Medulla oblongata (tissue), 1 donor: ENCODE measurements around the gene POU5F1.

Experiments used
- DNase-seq: peaks from one replicate; pipeline ENCODE4 v3.0.0-alpha.2; 2015; ENCODE audit errors: extremely low spot score

The POU5F1 gene

DNA sequence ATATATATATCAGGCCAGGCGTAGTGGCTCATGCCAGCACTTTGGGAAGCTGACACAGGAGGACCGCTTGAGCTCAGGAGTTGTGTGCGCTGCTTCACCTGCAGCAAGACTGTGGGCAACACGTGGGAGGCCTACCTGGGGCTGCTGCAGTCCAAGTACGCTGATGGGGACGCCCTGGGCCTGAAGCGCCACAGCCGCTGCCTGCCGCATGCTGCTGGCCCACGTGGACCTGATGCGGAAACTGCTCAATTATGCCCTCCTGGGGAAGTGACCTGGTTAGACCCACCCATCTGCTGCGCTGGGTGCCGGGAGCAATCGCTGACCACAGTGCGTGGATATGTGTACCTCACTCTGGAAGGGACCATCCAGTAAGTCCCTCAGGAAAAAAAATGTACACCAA, 29.8 kb downstream of the POU5F1 start:
- no peak for DNase-seq

DNA sequence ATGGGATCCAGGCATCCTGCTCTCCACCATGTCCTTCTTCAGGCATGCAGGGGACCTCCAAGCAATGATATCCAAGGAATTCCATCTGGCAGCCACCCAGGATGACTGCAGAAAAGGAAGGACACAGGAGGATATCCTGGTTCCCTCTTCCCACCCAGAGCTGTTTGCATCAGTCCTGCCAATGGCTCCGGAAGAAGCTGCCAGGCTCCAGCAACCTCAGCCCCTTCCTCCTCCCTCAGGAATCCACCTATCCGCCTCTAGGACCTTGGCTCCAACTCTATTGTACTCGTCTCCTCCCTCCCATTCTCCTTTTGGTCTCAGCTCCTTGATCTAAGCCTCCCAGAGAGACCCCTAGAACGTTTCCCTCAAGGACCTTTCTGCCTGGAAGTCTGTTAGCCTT, 30.9 kb downstream of the POU5F1 start:
- no peak for DNase-seq

DNA sequence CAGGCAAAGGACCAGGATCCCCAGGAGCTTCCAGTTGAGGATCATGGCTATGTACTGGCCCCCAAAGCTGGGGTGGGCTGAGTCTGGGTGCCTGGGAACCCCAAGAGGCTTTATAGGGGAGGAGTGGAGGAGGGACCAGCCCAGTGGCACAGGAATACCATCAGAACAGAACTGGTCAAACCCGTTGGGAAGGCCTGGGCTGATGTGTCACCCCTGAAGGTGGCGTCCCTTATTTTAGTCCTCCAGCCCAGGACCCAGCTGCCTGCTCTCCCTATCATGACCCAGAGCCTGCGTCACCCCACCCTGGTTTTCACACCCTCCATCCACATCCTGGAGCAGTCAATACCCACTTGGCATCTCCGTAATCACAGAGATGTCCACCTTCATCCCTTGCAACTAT, 31.5 kb downstream of the POU5F1 start, which contains the start of gene PSORS1C2:
PSORS1C2 (minus strand) TSS at position 85 of the 400 bp plus-strand sequence; CDS start at position 45, 40 bp downstream.
- DNase-seq, result no peak

DNA sequence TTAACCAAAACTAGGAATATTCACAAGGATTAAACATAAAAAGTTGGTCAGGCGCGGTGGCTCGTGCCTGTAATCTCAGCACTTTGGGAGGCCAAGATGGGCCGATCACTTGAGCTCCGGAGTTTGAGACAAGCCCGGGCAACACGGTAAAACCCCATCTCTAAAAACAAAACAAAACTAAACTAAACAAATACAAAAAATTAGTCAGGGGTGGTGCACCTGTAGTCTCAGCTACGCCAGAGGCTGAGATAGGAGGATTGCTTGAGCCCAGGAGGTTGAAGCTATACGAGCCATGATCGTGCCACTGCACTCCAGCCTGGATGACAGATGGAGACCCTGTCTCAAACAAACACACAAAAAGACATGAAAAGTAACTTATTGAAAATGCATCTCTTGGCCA, 34.8 kb downstream of the POU5F1 start:
- no peak for DNase-seq

DNA sequence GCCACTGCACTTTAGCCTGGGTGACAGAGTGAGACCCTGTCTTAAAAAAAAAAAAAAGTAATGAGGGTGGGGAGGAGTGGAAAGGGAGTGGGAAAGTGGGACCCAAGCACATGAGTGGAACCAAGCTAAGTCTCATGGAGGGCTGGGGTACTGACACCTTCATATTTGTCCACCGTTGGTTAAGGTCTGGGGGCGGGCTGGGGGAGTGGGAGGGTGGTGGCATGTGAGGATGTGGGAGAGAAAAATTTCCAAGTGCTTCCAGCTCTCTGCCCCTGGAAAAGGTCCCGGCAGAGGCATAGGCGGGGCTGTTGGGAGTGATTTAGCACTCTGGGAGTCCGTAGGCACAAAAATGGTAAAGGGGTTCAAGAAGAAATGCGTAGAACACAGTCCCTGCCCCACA, 37.7 kb downstream of the POU5F1 start:
- no peak for DNase-seq

DNA sequence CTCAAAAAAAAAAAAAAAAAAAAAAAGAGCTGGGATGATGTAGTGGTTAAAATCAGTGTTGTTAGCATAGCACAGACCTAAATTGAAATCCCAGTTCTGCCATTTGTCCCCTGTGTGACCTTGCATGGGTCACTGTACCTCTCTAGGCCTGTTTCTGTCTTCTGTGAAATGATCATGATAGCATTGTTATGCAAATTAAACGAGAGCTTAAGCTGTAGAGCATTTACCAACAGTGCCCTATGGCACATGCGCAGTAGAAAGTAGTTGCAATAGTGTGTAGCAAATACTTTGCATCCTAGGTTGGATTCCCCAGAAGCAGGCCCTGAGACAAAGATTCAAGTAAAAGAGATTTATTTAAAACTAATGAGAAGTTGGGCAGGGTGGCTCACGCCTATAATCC, 38.9 kb downstream of the POU5F1 start:
- no peak for DNase-seq

DNA sequence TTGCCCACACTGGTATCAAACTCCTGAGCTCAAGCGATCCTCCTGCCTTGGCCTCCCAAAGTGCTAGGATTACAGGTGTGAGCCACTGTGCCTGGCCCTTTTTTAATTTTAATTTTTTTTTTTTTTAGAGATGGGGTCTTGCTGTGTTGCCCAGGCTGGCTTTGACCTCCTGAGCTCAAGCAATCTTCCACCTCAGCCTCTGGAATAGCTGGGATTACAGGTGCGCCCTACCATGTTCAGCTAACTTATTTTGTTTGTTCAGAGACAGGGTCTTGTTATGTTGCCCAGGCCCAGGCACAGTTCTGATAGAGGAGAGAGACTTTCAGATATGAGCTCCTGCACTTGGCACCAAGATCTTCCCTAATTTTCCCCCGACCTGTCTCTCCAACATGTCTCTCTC, 39.7 kb downstream of the POU5F1 start:
- no peak for DNase-seq

DNA sequence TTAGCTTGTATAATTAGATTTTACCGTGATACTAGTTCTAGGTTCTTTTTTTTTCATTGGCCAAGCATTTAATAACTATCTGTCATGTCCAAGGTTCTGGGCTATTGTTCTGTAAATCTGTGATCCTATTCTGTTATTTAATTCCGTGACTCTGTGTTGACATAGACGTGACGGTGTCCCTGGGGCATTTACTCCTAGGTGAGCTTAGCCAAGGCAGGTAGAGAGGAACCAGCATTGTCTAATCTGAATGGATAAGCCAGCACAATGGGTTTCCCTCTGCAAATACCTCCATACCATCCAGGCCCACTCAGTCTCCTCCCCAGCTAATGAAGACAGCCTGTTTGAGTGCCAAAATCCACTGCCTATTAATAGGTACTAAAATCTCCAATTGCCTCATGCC, 41.4 kb downstream of the POU5F1 start:
- DNase-seq, result no peak

DNA sequence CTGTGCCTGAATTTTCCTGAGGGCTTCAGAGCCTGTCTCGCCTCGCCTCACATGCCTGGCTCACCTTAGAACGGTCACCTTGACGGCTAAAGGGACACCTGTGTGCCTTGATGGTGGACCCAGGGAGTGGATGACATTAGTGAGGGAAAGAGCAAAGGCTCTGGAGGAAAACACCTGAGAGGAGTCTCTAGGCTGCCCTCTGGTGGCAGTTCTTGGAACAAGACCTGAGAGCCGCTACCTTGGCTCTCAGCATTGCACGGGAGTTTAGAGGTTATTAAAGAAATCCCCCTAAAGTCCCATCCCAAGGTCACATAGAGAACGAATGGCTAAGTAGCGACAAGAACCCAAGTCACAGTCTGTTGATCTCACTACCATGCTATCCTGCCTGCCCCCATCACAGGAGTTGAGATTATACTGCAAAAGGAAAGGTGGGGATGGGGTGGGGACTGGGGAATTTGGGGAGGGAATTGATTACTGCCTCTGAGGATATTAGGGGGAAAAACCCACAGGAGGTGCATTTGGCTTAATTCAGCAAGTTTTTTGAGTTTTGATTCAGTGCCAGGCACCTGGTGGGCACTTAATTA, 42.3 kb downstream of the POU5F1 start:
- DNase-seq, result peak; percentile 61

DNA sequence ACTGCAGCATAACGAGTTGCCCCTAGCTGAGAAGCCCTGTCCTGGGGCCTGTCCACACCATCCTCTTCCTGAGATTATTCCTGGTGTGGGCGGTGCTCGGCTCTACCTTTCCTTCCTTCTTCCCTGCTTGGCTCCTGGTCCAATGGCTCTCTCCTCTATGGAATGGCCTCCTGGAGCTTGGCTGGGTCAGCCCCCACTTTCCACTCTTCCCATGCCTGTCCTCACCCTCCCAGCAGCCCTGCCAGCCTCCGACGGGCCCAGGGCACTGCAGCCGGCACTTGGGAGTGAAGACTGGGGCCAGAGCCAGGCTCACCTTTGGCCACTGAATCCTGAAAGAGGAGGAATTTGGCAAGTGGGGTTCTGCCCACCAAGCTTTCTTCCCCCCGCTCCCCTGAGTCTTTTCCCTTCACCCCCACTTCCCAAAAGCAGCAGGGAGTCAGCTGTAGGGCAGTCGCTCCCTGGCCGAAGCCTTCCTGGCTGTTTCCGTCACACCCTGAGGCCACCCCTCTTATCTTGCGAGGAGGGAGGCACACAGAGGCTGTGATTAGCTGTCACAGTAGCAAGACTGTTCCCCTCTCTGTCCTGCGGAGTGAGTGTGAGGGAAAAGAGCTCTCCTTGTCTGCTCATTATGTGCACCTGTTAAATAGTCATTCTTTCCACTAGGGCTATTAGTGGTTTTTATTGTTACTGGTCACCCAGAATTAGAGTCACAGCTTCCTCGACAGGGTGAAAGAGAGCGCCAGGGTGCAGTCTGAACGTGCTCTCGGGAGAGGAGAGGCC, 43.9 kb downstream of the POU5F1 start:
- DNase-seq, result no peak

DNA sequence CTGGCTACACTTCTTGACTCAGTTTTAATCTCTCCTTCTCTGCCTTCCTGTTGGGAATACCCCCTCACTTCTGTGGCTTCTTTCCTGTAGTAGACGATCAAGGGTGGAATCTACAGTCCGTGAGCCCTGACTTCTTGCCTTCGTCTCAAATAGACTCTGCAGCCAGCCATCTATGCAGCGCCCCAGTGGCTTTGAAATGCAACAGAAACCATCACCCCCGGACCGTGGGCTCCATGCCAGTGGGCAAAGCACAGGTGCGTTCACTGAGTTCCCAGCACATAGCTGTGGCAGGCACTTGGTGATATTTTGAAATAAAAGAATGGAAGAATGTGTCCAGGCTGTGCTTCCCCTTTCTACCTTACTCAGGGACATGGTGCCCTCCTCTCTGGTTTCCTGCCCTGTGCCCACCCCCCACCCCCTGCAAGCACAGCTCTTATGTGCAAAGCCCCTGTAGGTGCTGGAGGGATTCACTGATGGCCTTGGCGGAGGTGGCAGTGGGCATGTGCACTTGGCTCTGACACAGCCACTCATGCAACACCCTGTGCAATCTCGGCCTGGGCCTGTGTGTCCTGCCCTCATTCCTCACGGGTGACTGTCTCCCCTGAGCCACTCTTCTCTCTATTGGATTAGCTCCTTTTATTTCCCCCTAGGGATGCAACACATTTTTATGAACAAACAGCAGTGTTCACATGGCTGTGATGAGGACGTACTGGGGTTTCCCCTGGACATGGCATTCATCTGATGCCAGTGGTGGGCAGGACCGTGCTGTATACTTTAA, 44.7 kb downstream of the POU5F1 start:
- no peak for DNase-seq

DNA sequence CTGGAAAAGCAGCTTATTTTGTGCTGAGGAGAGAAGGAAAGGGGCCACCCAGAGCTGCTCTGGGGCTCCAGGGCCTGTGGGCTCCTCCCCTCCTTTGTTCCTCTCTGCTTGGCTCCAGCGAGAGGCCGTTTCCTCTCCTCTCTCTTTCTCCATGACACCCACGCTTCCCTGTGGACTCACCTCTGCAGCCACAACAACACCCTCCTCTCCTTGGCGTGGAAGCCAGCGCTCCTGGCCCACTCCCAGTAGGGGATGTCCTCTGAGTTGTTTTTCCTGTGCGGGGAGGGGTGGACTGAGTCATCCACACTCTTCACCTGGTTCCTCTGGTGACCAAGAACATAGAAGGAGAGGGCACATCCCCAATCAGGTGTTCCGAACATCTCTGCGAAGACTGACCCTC, 45.3 kb downstream of the POU5F1 start:
- DNase-seq, result no peak

DNA sequence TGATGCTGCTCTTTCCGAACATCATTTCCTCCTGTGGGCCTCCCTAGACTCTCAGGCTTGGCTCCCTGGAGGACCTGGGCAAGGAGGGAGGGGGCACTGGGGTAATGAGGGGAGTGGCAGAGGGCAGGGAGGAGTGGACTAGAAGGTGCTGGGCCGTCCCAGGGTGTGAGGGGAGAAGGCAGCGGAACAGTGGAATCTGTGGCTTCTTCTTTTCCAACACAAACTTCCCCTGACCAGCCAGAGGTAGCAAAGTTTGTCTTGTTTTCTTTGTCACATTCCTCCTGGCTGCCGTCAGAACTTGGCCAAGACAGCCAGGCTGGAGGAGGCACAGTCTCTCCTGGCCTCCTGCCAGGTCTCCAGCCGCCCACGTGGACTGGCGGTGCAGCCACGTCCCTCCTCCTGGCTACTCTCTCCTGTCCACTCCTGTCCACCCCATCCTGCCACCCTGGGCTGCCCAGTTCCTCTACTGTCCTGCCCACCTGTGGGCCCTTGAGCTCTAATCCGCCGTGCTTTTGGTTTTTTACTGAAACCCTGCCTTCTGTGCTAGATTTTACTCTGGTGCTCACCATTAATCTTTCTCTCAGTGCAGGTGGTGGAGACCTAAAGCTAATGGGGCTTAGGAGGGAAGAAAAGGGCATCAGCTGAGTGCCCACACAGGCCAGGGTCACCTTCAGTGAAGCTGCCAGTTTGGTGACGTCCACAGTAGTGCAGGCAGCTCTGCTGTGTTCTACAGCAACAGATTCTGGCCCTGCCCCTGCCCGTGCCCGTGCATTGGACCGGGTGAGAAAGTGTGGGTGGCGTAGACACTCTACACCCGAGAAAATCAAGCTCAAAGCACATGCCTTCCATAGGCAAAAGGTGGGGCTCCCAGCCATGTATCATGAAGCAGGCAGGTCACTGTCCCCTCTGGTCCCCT, 47.4 kb downstream of the POU5F1 start:
- DNase-seq, result peak; percentile 61

DNA sequence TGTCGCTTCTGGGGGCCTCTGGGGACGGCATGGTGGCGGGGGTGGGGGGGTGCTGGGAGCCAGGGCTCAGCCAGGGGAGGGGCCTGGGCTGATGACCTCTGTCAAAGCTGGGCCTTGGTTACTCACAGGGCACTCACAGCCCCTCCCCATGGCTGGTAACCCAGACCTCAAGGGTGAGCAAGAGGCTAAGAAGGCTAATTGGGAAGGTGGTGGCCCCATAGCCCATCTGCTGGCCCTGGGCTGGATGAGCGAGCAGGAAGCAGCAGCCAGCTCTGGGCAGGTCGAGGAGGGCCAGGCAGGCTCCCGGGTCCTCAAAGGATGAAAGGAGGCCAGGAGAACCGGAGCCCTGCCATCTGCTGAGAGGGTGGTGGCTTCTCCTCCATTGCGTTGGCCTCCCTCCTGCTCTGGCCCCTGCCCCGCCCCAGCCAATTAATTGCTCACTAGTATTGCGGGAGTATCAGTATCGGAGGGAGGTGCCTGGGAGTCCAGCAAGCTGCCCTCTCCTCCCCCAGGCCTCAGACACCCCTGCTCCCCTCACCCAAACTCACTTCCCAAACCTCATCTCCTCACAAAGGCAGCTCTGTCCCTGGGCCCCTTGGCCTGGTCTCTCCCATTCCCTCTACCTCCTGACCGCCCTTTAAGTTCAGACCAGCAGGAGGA, 49.2 kb downstream of the POU5F1 start:
- DNase-seq, result no peak

DNA sequence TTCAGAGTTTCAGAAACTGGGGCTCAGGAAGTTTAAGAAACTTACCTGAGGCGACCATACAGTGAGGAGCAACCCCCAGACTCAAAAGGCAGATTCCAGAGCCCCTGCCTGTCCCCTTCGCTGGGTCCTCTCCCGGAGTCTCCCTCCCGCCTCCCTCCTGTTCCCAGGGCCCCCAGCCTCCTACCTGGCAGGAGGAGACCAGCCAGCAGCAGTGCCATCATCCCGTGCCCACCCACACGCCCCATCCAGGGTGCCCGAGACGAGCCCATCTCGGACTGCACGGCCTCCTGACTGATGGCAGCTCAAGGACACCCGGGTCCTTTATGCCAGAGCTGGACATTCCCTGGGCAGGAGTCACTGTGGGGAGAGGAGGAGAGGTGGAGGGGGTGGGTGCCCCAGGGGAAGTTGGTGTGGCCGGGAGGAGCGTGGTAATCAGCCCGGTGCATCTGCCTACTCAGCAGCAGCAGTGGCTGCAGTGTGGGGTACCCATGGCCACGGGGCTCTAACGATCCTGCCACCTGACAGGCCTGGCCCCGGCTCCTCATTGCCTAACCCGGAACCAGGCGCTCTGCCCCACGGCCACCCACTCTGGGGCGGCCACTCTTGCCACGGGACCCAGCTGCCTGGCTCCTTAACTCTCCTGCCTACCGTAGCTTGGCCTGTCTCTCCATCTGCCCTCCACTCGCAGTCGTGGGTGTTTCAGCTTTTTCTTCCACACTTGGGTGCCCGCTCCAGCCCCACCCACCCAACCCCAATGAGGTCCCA, 50.1 kb downstream of the POU5F1 start, which contains the start of gene CDSN:
CDSN (minus strand) TSS at position 296 of the 765 bp plus-strand sequence; CDS start at position 269, 27 bp downstream.
- DNase-seq, result no peak

DNA sequence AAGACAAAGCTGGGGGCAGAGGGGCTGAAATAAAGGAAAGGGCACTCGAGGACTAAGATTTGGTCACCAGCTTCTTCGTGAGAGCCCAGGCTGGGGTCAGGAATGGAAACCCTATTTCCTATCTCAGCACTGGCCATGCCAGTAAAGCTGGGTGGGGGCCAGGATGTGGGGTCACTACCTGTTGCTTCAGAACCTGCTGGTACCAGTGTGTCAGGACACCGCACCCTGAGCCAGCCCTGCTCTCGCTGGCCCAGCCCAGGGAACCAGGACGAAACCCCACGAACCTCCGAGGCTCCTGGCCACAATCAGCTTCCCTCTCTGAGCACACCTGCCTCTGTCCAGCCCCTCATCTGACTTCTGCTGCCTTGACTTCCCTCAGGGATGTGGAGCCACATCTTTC, 52.3 kb downstream of the POU5F1 start:
- no peak for DNase-seq

DNA sequence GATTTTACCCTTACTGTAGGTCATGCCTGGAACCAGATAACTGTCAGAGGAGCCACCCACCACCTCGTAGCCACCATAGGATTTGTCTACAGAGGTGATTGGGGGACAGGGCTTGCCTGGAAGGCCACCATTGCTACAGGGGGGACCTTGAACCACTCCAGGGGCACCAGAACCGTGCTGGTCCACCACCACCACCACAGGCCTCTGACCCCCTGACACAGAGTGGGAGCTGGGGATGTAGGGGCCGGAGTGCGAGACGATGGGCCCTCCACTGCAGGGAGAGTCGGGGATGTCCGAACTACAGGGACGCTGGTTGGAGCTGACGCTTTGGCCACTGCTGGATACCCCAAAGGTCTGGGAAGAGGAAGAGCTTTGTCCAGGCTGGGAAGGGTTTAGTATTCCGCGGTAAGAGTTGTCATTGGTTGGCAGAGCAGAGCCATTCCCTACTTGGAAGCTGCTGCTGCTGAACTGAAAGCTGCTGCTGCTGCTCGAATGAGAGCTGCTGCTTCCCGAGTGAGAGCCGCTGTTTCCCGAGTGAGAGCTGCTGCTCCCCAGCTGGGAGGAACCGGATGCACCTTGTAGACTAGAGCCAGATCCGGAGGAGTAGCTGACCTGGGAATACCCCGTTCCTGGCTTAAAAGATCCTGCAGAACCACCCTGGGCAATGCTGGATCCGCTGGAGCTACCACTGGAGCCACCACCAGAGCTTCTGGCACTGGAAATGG, 53.7 kb downstream of the POU5F1 start:
- DNase-seq, result peak; percentile 20

DNA sequence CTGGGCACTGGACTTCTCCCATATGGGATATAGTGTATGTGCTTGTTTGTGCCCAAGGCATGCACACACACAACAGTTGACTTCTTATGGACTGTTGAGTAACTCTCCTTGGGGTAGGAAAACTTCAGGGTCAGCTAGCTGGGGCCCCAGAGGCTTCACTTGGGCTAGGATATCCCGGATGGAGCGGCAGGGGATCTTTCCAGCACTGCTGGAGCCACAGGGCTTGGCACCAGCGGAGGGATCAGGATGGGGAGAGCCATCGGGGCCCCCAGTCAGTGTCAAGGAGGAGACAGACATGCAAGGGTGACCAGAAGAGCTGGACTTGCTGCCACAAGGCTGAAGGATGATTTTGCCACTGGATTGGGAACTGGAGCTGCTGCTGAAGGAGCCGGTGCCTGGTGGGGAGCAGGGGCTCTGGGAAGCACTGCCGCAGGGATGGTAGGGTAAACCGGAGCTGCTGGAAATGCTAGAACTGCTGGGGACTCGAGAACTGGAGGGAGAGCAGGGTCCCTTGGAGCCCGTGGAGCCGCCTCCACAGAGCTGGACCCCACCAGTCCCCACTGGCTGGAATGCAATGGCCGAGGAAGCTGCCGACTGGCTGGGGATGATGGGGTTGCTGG, 54.4 kb downstream of the POU5F1 start:
- DNase-seq, result no peak
